WTC11 (cell line): ENCODE data around the gene ACRBP.

Source experiments
- ATF6 ChIP-seq: sonication (generic); formaldehyde crosslinking; IDR thresholded peaks from 2 replicates; pipeline ENCODE4 v1.8.1; 2023; ENCODE audit warnings: mild to moderate bottlenecking, missing genetic modification reagents
- CTCF ChIP-seq: fragments of 200-600 bp; IDR thresholded peaks from 2 replicates; pipeline ENCODE4 v1.8.0; 2022; ENCODE audit warnings: antibody characterized with exemption
- E2F1 ChIP-seq: sonication (generic); formaldehyde crosslinking; IDR thresholded peaks from 2 replicates; pipeline ENCODE4 v1.8.0; 2022; ENCODE audit warnings: mild to moderate bottlenecking, missing genetic modification reagents
- NR1H2 ChIP-seq: sonication (generic); formaldehyde crosslinking; IDR thresholded peaks from 2 replicates; pipeline ENCODE4 v1.9.0; 2021; ENCODE audit warnings: mild to moderate bottlenecking, moderate library complexity, missing genetic modification reagents
- PREB ChIP-seq: sonication (generic); formaldehyde crosslinking; IDR thresholded peaks from 2 replicates; pipeline ENCODE4 v1.8.1; 2022; ENCODE audit warnings: mild to moderate bottlenecking, missing genetic modification reagents, moderate library complexity, borderline replicate concordance
- STAT6 ChIP-seq: sonication (generic); formaldehyde crosslinking; conservative IDR thresholded peaks from 2 replicates; pipeline ENCODE4 v1.8.1; 2023; ENCODE audit warnings: mild to moderate bottlenecking, low read depth, missing genetic modification reagents, moderate library complexity
- ZBTB43 ChIP-seq: sonication (generic); formaldehyde crosslinking; IDR thresholded peaks from 2 replicates; pipeline ENCODE4 v1.8.1; 2023; ENCODE audit warnings: mild to moderate bottlenecking, missing genetic modification reagents

GRCh38 chr12:6676962-6677361 lies 29.7 kb upstream of the ACRBP start:
- TF ChIP-seq CTCF (no peak), E2F1 (no peak), PREB (CRISPR knock-in tag) (no peak), ZBTB43 (CRISPR knock-in tag) (no peak), NR1H2 (CRISPR knock-in tag) (no peak), STAT6 (no peak), ATF6 (CRISPR knock-in tag) (no peak)
